MCF 10A (cell line): Measurements from ENCODE around the gene CAMKMT. TPM values are rescaled to one million over a fixed set of nuclear protein-coding genes. Genes with fewer than 3 reads are reported as not detected.

Experiments used
- BruUV-seq: library from RNA; stranded (reverse); fragments of 400-500 nt; replicated peaks from 2 replicates; lab custom pipeline; 2021; lab: Mats Ljungman, UMichigan
- CTCF ChIA-PET: fragments of 300-600 bp; sonication (Branson Sonifier 250); formaldehyde crosslinking; extraction: SDS; loops from one replicate; lab custom pipeline; 2021; ENCODE audit warnings: antibody characterized with exemption, inconsistent platforms; lab: Yijun Ruan, JAX
- POLR2A ChIA-PET: fragments of 300-600, 350-650 bp; sonication (Branson Sonifier 250); formaldehyde crosslinking; extraction: SDS; loops from one replicate; lab custom pipeline; 2020; ENCODE audit warnings: antibody characterized with exemption, inconsistent platforms; lab: Yijun Ruan, JAX
- DNase-seq: peaks from one replicate; pipeline ENCODE4 v3.0.0-alpha.2; 2018; ENCODE audit not compliant: unreplicated experiment
- H3K27ac Mint-ChIP-seq: one replicate; pipeline ENCODE4 v1.8.0; 2022; ENCODE audit warnings: mild to moderate bottlenecking, low read depth, mixed read lengths; ENCODE audit not compliant: unreplicated experiment
- H3K27me3 Mint-ChIP-seq: one replicate; pipeline ENCODE4 v1.8.0; 2022; ENCODE audit warnings: mixed read lengths; ENCODE audit not compliant: insufficient read depth, unreplicated experiment
- H3K36me3 Mint-ChIP-seq: one replicate; pipeline ENCODE4 v1.8.0; 2022; ENCODE audit warnings: mild to moderate bottlenecking, moderate library complexity, mixed read lengths; ENCODE audit not compliant: insufficient read depth, unreplicated experiment
- H3K4me1 Mint-ChIP-seq: one replicate; pipeline ENCODE4 v1.8.0; 2022; ENCODE audit warnings: mixed read lengths; ENCODE audit not compliant: insufficient read depth, unreplicated experiment
- H3K4me3 Mint-ChIP-seq: one replicate; pipeline ENCODE4 v1.8.0; 2022; ENCODE audit warnings: mild to moderate bottlenecking, moderate library complexity, mixed read lengths; ENCODE audit not compliant: unreplicated experiment
- H3K9me3 Mint-ChIP-seq: one replicate; pipeline ENCODE4 v1.8.0; 2022; ENCODE audit warnings: mixed read lengths; ENCODE audit not compliant: unreplicated experiment
- intact Hi-C: fragments of 100-400 bp; cut with micrococcal nuclease; formaldehyde crosslinking; loops from 2 replicates; pipeline ENCODE4 v1.14.1; 2022
- total RNA-seq: library from RNA; stranded (reverse); gene quantifications from 2 replicates; pipeline ENCODE4 v1.2.3, GENCODE V29; 2022
- TF ChIP-seq, protein P1 (sequence below): fragments of 200-600 bp; IDR thresholded peaks from one replicate; pipeline ENCODE4 v1.8.0; 2022; ENCODE audit warnings: antibody characterized with exemption, mild to moderate bottlenecking; ENCODE audit not compliant: unreplicated experiment

CAMKMT gene
- total RNA-seq, 1 experiment from 2014 or later: 9.9 TPM

DNA sequence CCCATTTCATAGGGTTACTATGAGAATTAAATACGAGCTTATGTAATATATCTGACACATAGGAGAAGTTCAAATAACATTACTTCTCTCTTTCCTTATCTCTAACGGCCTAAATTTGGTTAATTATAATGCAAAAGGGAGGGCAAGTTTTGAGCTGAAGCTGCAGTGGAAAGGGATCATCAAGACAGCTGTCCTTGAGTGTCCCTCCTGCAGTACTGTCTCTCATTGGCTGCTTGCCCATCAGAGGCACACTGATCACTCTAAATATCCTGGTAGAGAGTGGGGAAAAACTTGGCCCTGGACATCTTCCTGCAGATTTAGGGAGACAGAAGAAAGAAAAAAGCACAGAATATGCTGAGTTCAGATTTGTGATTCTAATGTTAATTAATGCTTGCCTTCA is 186.0 kb downstream of the CAMKMT start:
- BruUV-seq: no TSS peak
- TF ChIP-seq, protein P1, sequence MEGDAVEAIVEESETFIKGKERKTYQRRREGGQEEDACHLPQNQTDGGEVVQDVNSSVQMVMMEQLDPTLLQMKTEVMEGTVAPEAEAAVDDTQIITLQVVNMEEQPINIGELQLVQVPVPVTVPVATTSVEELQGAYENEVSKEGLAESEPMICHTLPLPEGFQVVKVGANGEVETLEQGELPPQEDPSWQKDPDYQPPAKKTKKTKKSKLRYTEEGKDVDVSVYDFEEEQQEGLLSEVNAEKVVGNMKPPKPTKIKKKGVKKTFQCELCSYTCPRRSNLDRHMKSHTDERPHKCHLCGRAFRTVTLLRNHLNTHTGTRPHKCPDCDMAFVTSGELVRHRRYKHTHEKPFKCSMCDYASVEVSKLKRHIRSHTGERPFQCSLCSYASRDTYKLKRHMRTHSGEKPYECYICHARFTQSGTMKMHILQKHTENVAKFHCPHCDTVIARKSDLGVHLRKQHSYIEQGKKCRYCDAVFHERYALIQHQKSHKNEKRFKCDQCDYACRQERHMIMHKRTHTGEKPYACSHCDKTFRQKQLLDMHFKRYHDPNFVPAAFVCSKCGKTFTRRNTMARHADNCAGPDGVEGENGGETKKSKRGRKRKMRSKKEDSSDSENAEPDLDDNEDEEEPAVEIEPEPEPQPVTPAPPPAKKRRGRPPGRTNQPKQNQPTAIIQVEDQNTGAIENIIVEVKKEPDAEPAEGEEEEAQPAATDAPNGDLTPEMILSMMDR: no peak
- no peak overlapping the region for H3K27ac Mint-ChIP-seq
- ChIA-PET POLR2A (interaction anchor here (1.4 to 2.3 kb wide), 2 partner anchors 18 to 23 kb away, joined by 4 to 12 read pairs; no protein-coding TSS in a partner anchor), CTCF (interaction anchor here (1.0 to 1.5 kb wide), 3 partner anchors 12 to 68 kb away, joined by 3 to 5 read pairs (median 5); no protein-coding TSS in a partner anchor)
- H3K27me3 Mint-ChIP-seq: no peaks in the 10 kb centered on the region
- no peaks in the 10 kb centered on the region for H3K9me3 Mint-ChIP-seq
- H3K4me1 Mint-ChIP-seq: peaks cover 57% of the 10 kb centered on the region
- intact Hi-C loops: loop anchor here (10.0 kb wide), 1 partner anchor 73 kb away; no protein-coding TSS in a partner anchor
- peaks cover 5% of the 10 kb centered on the region for H3K36me3 Mint-ChIP-seq
- no peak for DNase-seq
- no peak overlapping the region for H3K4me3 Mint-ChIP-seq

DNA sequence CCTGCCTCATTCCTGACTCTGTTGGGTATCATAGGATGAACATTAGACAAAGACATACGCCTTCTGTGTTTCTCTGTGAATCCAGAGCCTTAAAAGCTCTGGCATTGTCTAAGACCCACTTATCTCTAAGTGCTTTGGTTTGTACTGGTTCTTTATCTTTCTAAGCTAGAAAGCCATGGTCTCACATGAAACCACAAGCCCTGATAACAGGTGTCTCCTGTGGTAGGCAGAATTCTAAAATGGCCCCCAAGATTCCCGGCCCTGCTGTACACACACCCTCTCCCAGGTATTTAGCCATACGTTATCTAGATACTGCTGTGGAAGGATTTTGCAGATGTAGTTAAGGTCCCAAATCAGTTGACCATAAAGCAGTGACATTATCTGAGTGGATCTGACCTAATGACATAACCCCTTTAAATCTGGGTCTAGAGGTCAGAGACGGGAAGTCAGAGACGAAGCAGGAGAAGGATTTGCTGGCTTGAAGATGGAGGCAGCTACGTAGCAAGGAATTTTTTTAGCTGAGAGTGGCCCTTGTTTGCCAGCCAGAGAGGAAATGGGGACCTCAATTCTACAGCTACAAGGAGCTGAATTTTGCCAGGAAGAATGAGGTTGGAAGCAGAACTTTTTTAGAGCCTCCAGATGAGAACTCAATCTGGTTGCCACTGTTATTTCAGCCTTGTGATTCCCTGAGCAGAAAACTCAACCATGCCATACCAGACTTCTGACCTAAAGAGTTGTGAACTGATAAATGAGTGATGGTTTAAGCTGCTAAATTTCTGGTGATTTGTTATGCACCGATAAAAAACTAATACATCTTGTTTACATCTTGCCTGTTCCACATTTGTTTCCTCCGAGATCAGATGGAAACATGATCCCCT is 186.7 kb downstream of the CAMKMT start:
- H3K4me3 Mint-ChIP-seq: peak overlapping the region; percentile 57
- H3K27me3 Mint-ChIP-seq: no peaks in the 10 kb centered on the region
- no peaks in the 10 kb centered on the region for H3K9me3 Mint-ChIP-seq
- POLR2A ChIA-PET: interaction anchor here (0.7 to 2.3 kb wide), 10 partner anchors 11 to 186 kb away, joined by 3 to 15 read pairs (median 4); no protein-coding TSS in a partner anchor
- peak overlapping the region; percentile 93 for H3K27ac Mint-ChIP-seq
- intact Hi-C loops: loop anchor here (10.0 kb wide), 1 partner anchor 74 kb away; no protein-coding TSS in a partner anchor
- CTCF ChIA-PET: interaction anchor here (0.6 to 1.3 kb wide), 5 partner anchors 11 to 69 kb away, joined by 3 to 6 read pairs (median 3); no protein-coding TSS in a partner anchor
- peaks cover 5% of the 10 kb centered on the region for H3K36me3 Mint-ChIP-seq
- no TSS peak for BruUV-seq
- H3K4me1 Mint-ChIP-seq: peaks cover 64% of the 10 kb centered on the region
- TF ChIP-seq, protein P1: no peak
- DNase-seq: no peak

DNA sequence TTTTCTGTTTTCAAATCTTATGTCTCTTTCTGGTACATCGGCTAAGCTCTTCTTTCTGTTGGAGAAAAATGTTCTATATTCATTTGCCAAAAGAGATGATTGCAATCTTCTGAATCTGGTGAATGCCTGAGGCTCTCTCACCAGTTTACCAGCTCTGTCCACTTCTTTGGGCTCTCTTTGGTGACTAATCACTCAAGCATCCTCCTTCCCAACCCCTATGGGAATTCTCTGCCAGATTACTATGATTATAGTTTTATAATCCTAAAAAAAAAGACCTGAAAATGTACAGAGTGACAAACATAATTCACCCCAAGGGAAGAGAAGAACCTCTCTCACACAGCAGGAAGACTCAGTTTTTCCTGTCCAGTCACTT is 187.3 kb downstream of the CAMKMT start:
- Mint-ChIP-seq H3K36me3 (peaks cover 5% of the 10 kb centered on the region), H3K9me3 (no peaks in the 10 kb centered on the region), H3K4me1 (peaks cover 69% of the 10 kb centered on the region), H3K27ac (peak overlapping the region; percentile 93), H3K27me3 (no peaks in the 10 kb centered on the region), H3K4me3 (peak overlapping the region; percentile 57)
- intact Hi-C loops: loop anchor here (10.0 kb wide), 1 partner anchor 74 kb away; no protein-coding TSS in a partner anchor
- BruUV-seq: no TSS peak
- CTCF ChIA-PET: interaction anchor here (0.6 to 1.0 kb wide), 3 partner anchors 11 to 70 kb away, joined by 3 to 6 read pairs (median 3); no protein-coding TSS in a partner anchor
- TF ChIP-seq, protein P1: no peak
- POLR2A ChIA-PET: interaction anchor here (0.7 to 2.3 kb wide), 10 partner anchors 11 to 186 kb away, joined by 3 to 15 read pairs (median 4); no protein-coding TSS in a partner anchor
- DNase-seq: peak; percentile 90
